Endothelial cell (in vitro differentiated cells): ENCODE data around the gene VLDLR. TPM values are rescaled to one million over a fixed set of nuclear protein-coding genes. Genes with fewer than 3 reads are reported as not detected.

Experiments
- DNase-seq: peaks from one replicate; pipeline ENCODE4 v3.0.0; 2021; ENCODE audit warnings: low spot score
- H3K27ac Mint-ChIP-seq: one replicate; pipeline ENCODE4 v1.8.0; 2021; ENCODE audit warnings: mixed read lengths, inconsistent platforms; ENCODE audit not compliant: unreplicated experiment
- H3K27me3 Mint-ChIP-seq: one replicate; pipeline ENCODE4 v1.8.0; 2021; ENCODE audit warnings: mild to moderate bottlenecking, moderate library complexity, mixed read lengths, inconsistent platforms; ENCODE audit not compliant: unreplicated experiment
- H3K36me3 Mint-ChIP-seq: one replicate; pipeline ENCODE4 v1.8.0; 2021; ENCODE audit warnings: mild to moderate bottlenecking, low read depth, mixed read lengths, inconsistent platforms; ENCODE audit not compliant: unreplicated experiment
- H3K4me1 Mint-ChIP-seq: one replicate; pipeline ENCODE4 v1.8.0; 2021; ENCODE audit warnings: mild to moderate bottlenecking, mixed read lengths, inconsistent platforms; ENCODE audit not compliant: unreplicated experiment
- H3K4me3 Mint-ChIP-seq: one replicate; pipeline ENCODE4 v1.8.0; 2021; ENCODE audit warnings: mild to moderate bottlenecking, mixed read lengths, inconsistent platforms; ENCODE audit not compliant: unreplicated experiment
- H3K9me3 Mint-ChIP-seq: one replicate; pipeline ENCODE4 v1.8.0; 2021; ENCODE audit warnings: mixed read lengths, inconsistent platforms; ENCODE audit not compliant: unreplicated experiment
- total RNA-seq: library from RNA; stranded (reverse); fragmentation: NEBNext Ultra II Directional; extraction: Animal tissue kit (Norgen Biotek cat#: 25700); gene quantifications from one replicate; pipeline ENCODE4 v1.2.1, GENCODE V29; 2021; ENCODE audit not compliant: unreplicated experiment
- TF ChIP-seq, protein P1 (sequence below): fragments of 200-600 bp; sonication (generic); IDR thresholded peaks from one replicate; pipeline ENCODE4 v1.5.0; 2021; ENCODE audit warnings: antibody characterized with exemption; ENCODE audit not compliant: unreplicated experiment

VLDLR gene
- total RNA-seq, 1 donor from 2014 or later, result 4.4 TPM

DNA sequence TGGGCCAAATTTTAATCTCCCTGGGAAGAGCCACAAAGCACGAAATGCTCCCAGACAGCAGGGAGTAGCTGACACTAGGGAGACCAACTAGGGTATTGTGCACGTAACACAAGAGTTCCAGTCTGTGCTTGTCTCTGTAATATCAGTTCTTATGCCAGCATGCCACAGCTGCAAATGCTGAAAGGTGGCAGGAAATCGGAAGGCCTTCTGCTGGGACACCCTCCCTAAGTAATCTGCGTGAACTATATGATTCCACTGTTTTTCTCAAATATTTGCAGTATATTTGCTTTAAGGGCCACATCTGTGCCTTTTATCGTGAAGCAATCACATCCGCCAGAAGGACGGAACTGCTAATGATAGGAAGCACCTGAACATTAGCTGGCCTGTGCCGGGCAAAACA is 12.6 kb downstream of the VLDLR start:
- Mint-ChIP-seq H3K4me3 (no peak overlapping the region), H3K36me3 (no peaks in the 10 kb centered on the region), H3K9me3 (no peaks in the 10 kb centered on the region)

DNA sequence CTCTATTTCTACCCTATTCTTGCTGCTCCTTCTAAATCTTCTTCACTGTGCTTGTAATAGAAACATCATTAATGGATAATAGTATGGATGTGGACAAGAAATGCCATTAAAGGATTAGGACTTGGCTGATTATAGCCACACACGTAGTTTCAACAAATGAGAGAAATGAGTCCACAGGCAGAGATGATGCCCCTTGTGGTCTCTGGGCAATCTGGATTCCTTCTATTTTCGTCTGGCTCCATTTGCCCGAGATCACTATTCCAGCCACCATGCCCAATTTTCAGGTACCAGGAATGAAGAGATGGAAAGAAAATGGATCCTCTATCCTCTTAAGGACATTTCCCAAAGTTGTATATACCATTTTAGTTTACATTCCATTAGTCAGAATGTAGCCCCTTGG is 13.2 kb downstream of the VLDLR start:
- Mint-ChIP-seq H3K27me3 (no peaks in the 10 kb centered on the region), H3K4me1 (no peaks in the 10 kb centered on the region), H3K36me3 (no peaks in the 10 kb centered on the region), H3K27ac (no peak overlapping the region), H3K9me3 (no peaks in the 10 kb centered on the region), H3K4me3 (no peak overlapping the region)
- no peak for DNase-seq
- TF ChIP-seq, protein P1, sequence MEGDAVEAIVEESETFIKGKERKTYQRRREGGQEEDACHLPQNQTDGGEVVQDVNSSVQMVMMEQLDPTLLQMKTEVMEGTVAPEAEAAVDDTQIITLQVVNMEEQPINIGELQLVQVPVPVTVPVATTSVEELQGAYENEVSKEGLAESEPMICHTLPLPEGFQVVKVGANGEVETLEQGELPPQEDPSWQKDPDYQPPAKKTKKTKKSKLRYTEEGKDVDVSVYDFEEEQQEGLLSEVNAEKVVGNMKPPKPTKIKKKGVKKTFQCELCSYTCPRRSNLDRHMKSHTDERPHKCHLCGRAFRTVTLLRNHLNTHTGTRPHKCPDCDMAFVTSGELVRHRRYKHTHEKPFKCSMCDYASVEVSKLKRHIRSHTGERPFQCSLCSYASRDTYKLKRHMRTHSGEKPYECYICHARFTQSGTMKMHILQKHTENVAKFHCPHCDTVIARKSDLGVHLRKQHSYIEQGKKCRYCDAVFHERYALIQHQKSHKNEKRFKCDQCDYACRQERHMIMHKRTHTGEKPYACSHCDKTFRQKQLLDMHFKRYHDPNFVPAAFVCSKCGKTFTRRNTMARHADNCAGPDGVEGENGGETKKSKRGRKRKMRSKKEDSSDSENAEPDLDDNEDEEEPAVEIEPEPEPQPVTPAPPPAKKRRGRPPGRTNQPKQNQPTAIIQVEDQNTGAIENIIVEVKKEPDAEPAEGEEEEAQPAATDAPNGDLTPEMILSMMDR, result no peak

More for the DNA sequence above, 12.6 kb downstream of the VLDLR start:
- no peak for DNase-seq
- TF ChIP-seq, protein P1, result no peak
- no peak overlapping the region for H3K27ac Mint-ChIP-seq
- no peaks in the 10 kb centered on the region for H3K4me1 Mint-ChIP-seq
- no peaks in the 10 kb centered on the region for H3K27me3 Mint-ChIP-seq

GRCh38 chr9:2635922-2636321 is 14.3 kb downstream of the VLDLR start:
- Mint-ChIP-seq H3K27me3 (no peaks in the 10 kb centered on the region), H3K9me3 (no peaks in the 10 kb centered on the region), H3K4me1 (no peaks in the 10 kb centered on the region), H3K4me3 (no peak overlapping the region), H3K27ac (no peak overlapping the region), H3K36me3 (no peaks in the 10 kb centered on the region)
- DNase-seq, result no peak
- TF ChIP-seq, protein P1, result no peak

GRCh38 chr9:2637390-2637789 is 15.8 kb downstream of the VLDLR start:
- Mint-ChIP-seq H3K36me3 (no peaks in the 10 kb centered on the region), H3K4me1 (no peaks in the 10 kb centered on the region), H3K9me3 (no peaks in the 10 kb centered on the region), H3K27me3 (no peaks in the 10 kb centered on the region), H3K4me3 (no peak overlapping the region), H3K27ac (no peak overlapping the region)
- TF ChIP-seq, protein P1, result no peak
- no peak for DNase-seq

DNA sequence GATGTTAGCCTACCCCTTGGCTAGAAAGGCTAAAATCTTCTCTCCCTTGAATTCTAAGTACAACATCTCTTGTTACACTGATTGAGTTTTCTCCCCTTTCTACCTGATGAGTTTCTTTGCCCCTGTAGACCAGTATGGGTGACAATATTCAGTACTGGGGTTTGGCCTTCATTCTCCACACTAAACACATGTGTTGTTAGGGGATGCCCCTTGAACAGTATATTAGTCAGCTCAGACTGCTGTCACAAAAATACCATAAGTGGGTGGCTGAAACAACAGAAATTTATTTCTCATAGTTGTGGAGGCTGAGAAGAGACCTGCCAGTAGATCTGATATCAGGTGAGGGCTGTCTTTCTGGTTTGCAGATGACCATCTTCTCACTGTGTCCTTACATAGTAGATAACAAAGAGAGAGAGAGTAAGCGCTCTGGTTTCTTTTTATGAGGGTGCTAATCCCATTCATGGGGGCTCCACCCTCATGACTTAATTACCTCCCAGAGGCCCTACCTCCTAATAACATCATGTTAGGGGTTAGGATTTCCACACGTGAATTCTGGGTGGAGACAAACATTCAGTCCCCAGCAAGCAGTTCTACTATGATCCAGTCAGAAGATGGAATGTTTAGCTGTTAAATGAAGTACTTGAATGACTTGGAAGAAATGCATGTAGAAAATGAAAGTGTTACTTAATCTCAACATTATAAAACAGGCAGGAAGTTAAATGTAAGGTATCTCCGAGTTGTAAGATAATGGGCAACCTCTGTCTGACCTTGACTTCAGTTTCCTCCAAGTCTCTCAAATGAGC is 17.5 kb downstream of the VLDLR start:
- Mint-ChIP-seq H3K27me3 (no peaks in the 10 kb centered on the region), H3K9me3 (no peaks in the 10 kb centered on the region), H3K4me3 (no peak overlapping the region), H3K27ac (no peak overlapping the region), H3K4me1 (no peaks in the 10 kb centered on the region), H3K36me3 (peaks cover 4% of the 10 kb centered on the region)
- TF ChIP-seq, protein P1, result no peak
- no peak for DNase-seq
